Measurements from ENCODE around the gene KRTCAP2. TPM values are rescaled to one million over a fixed set of nuclear protein-coding genes. Genes with fewer than 3 reads are reported as not detected.

Gene KRTCAP2
- total RNA-seq, 6 experiments from 2014 or later, result 231 to 351 (median 285) TPM

DNA sequence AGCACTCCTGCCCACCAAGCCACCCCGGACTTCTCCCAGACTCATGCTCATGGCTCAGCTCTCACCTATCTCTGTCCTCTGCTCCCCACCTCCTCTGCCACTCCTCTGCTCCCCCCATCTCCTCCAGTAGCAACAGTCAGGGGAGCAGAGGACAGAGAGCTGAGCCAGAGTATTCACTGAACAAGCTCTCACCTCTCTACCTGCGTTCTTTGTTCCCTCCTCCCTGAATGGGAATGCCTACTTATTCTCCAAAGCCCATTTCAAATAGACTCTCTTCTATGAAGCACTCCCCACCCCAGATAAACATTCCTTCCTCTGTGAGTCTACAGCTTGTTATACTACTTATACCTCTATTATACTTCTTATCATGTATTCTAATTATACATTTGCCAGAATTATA lies 51.9 kb downstream of the KRTCAP2 start:
- Mint-ChIP-seq H3K4me1 (ENCODE audit: low read depth) (peaks cover 6% of the 10 kb centered on the region), H3K4me3 (no peak overlapping the region), H3K27me3 (ENCODE audit: insufficient read depth) (peaks cover 58% of the 10 kb centered on the region), H3K27ac (no peak overlapping the region), H3K9me3 (no peaks in the 10 kb centered on the region), H3K36me3 (ENCODE audit: low read depth) (no peaks in the 10 kb centered on the region)
- DNase-seq, result no peak
- TF ChIP-seq, protein P1, sequence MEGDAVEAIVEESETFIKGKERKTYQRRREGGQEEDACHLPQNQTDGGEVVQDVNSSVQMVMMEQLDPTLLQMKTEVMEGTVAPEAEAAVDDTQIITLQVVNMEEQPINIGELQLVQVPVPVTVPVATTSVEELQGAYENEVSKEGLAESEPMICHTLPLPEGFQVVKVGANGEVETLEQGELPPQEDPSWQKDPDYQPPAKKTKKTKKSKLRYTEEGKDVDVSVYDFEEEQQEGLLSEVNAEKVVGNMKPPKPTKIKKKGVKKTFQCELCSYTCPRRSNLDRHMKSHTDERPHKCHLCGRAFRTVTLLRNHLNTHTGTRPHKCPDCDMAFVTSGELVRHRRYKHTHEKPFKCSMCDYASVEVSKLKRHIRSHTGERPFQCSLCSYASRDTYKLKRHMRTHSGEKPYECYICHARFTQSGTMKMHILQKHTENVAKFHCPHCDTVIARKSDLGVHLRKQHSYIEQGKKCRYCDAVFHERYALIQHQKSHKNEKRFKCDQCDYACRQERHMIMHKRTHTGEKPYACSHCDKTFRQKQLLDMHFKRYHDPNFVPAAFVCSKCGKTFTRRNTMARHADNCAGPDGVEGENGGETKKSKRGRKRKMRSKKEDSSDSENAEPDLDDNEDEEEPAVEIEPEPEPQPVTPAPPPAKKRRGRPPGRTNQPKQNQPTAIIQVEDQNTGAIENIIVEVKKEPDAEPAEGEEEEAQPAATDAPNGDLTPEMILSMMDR (IDR thresholded peaks at IDR 0.05), result no peak

DNA sequence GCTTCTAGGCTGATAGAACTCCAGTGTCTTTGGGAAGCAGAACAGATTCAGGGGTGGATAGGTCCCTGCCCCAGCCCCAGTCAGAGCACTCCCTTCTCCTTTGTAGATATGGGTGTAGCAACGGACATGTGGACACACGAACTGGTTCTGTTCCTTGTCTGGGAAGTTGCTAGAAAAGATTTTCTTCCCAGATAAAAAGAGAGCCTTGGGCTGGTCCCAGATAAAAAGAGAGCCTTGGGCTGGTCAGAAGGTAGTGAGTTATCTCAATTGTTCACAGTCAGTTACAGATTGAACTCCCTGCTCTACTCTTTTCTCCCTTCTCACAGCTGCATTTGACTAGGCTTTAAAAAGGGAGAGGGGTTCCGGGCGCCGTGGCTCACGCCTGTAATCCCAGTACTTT lies 52.9 kb downstream of the KRTCAP2 start:
- H3K4me1 Mint-ChIP-seq (ENCODE audit: low read depth), result peaks cover 6% of the 10 kb centered on the region
- no peak for DNase-seq
- TF ChIP-seq, protein P1 (IDR thresholded peaks at IDR 0.05), result no peak
- no peak overlapping the region for H3K4me3 Mint-ChIP-seq
- no peaks in the 10 kb centered on the region for H3K9me3 Mint-ChIP-seq
- no peak overlapping the region for H3K27ac Mint-ChIP-seq
- H3K27me3 Mint-ChIP-seq (ENCODE audit: insufficient read depth), result peaks cover 58% of the 10 kb centered on the region
- no peaks in the 10 kb centered on the region for H3K36me3 Mint-ChIP-seq (ENCODE audit: low read depth)

Other genes with a start within 250 kb of the KRTCAP2 start
- gene PMVK, start 236.6 kb downstream of the KRTCAP2 start, total RNA-seq (2021; fragmentation: NEBNext Ultra II Directional; extraction: Animal tissue kit (Norgen Biotek cat#: 25700)), result 10 to 100 TPM; 29.1 to 33.4 (median 32.5) TPM
- 10 to 100 TPM; 26.4 to 42.5 (median 28.1) TPM for gene PBXIP1, start 217.2 kb downstream of the KRTCAP2 start, total RNA-seq (2021; fragmentation: NEBNext Ultra II Directional; extraction: Animal tissue kit (Norgen Biotek cat#: 25700))
- 10 to 100 TPM; 19.9 to 23.7 (median 21.3) TPM for gene PYGO2, start 211.5 kb downstream of the KRTCAP2 start, total RNA-seq (2021; fragmentation: NEBNext Ultra II Directional; extraction: Animal tissue kit (Norgen Biotek cat#: 25700))
- 100 to 1,000 TPM; 371 to 461 (median 401) TPM for gene SHC1, start 202.6 kb downstream of the KRTCAP2 start, total RNA-seq (2021; fragmentation: NEBNext Ultra II Directional; extraction: Animal tissue kit (Norgen Biotek cat#: 25700))
- gene CKS1B, start 198.6 kb downstream of the KRTCAP2 start, total RNA-seq (2021; fragmentation: NEBNext Ultra II Directional; extraction: Animal tissue kit (Norgen Biotek cat#: 25700)), result 100 to 1,000 TPM in 3 of 6 experiments, 10 to 100 TPM in 3; 52.7 to 111 (median 98.8) TPM
- gene FLAD1, start 190.0 kb downstream of the KRTCAP2 start, total RNA-seq (2021; fragmentation: NEBNext Ultra II Directional; extraction: Animal tissue kit (Norgen Biotek cat#: 25700)), result 10 to 100 TPM; 25.1 to 35.3 (median 29.6) TPM
- under 1 TPM in 1 of 6 experiments, not detected in 5; 0.46 TPM for gene LENEP, start 179.7 kb downstream of the KRTCAP2 start, total RNA-seq (2021; fragmentation: NEBNext Ultra II Directional; extraction: Animal tissue kit (Norgen Biotek cat#: 25700))
- 10 to 100 TPM; 31.1 to 37.1 (median 34.1) TPM for gene ZBTB7B, start 170.5 kb downstream of the KRTCAP2 start, total RNA-seq (2021; fragmentation: NEBNext Ultra II Directional; extraction: Animal tissue kit (Norgen Biotek cat#: 25700))
- under 1 TPM in 2 of 6 experiments, not detected in 4; 0.08 to 0.14 TPM for gene DCST2, start 139.5 kb downstream of the KRTCAP2 start, total RNA-seq (2021; fragmentation: NEBNext Ultra II Directional; extraction: Animal tissue kit (Norgen Biotek cat#: 25700))
- not detected for gene DCST1, start 139.5 kb downstream of the KRTCAP2 start, total RNA-seq (2021; fragmentation: NEBNext Ultra II Directional; extraction: Animal tissue kit (Norgen Biotek cat#: 25700))
- 10 to 100 TPM; 51.1 to 66.9 (median 63.7) TPM for gene ADAM15, start 122.0 kb downstream of the KRTCAP2 start, total RNA-seq (2021; fragmentation: NEBNext Ultra II Directional; extraction: Animal tissue kit (Norgen Biotek cat#: 25700))
- gene EFNA4, start 109.6 kb downstream of the KRTCAP2 start, total RNA-seq (2021; fragmentation: NEBNext Ultra II Directional; extraction: Animal tissue kit (Norgen Biotek cat#: 25700)), result 1 to 10 TPM; 3.6 to 5.6 (median 4.8) TPM
- gene EFNA3, start 94.5 kb downstream of the KRTCAP2 start, total RNA-seq (2021; fragmentation: NEBNext Ultra II Directional; extraction: Animal tissue kit (Norgen Biotek cat#: 25700)), result under 1 TPM; 0.25 to 0.87 (median 0.55) TPM
- gene EFNA1, start 45.4 kb downstream of the KRTCAP2 start, total RNA-seq (2021; fragmentation: NEBNext Ultra II Directional; extraction: Animal tissue kit (Norgen Biotek cat#: 25700)), result under 1 TPM in 1 of 6 experiments, not detected in 5; 0.19 TPM
- 10 to 100 TPM; 23.5 to 36.4 (median 29.5) TPM for gene SLC50A1, start 37.5 kb downstream of the KRTCAP2 start, total RNA-seq (2021; fragmentation: NEBNext Ultra II Directional; extraction: Animal tissue kit (Norgen Biotek cat#: 25700))
- gene DPM3, start 32.8 kb downstream of the KRTCAP2 start, total RNA-seq (2021; fragmentation: NEBNext Ultra II Directional; extraction: Animal tissue kit (Norgen Biotek cat#: 25700)), result 100 to 1,000 TPM in 1 of 6 experiments, 10 to 100 TPM in 5; 66.2 to 110 (median 86.2) TPM
- gene TRIM46, start 545 bp upstream of the KRTCAP2 start, total RNA-seq (2021; fragmentation: NEBNext Ultra II Directional; extraction: Animal tissue kit (Norgen Biotek cat#: 25700)), result 1 to 10 TPM; 5.1 to 7.1 (median 6.1) TPM
- 10 to 100 TPM; 13.9 to 20.3 (median 16.9) TPM for gene THBS3, start 34.6 kb upstream of the KRTCAP2 start, total RNA-seq (2021; fragmentation: NEBNext Ultra II Directional; extraction: Animal tissue kit (Norgen Biotek cat#: 25700))
- 10 to 100 TPM; 49.8 to 55.4 (median 51.5) TPM for gene MTX1, start 35.4 kb upstream of the KRTCAP2 start, total RNA-seq (2021; fragmentation: NEBNext Ultra II Directional; extraction: Animal tissue kit (Norgen Biotek cat#: 25700))
- 10 to 100 TPM; 53.6 to 81.3 (median 58.8) TPM for gene ENTREP3, start 82.2 kb upstream of the KRTCAP2 start, total RNA-seq (2021; fragmentation: NEBNext Ultra II Directional; extraction: Animal tissue kit (Norgen Biotek cat#: 25700))
- gene SCAMP3, start 89.1 kb upstream of the KRTCAP2 start, total RNA-seq (2021; fragmentation: NEBNext Ultra II Directional; extraction: Animal tissue kit (Norgen Biotek cat#: 25700)), result 100 to 1,000 TPM; 125 to 150 (median 135) TPM
- gene CLK2, start 100.2 kb upstream of the KRTCAP2 start, total RNA-seq (2021; fragmentation: NEBNext Ultra II Directional; extraction: Animal tissue kit (Norgen Biotek cat#: 25700)), result 10 to 100 TPM; 24.8 to 32.8 (median 30.0) TPM
- 1 to 10 TPM; 1.3 to 1.6 (median 1.5) TPM for gene HCN3, start 104.2 kb upstream of the KRTCAP2 start, total RNA-seq (2021; fragmentation: NEBNext Ultra II Directional; extraction: Animal tissue kit (Norgen Biotek cat#: 25700))
- not detected for gene PKLR, start 128.1 kb upstream of the KRTCAP2 start, total RNA-seq (2021; fragmentation: NEBNext Ultra II Directional; extraction: Animal tissue kit (Norgen Biotek cat#: 25700))
- gene FDPS, start 135.6 kb upstream of the KRTCAP2 start, total RNA-seq (2021; fragmentation: NEBNext Ultra II Directional; extraction: Animal tissue kit (Norgen Biotek cat#: 25700)), result 100 to 1,000 TPM; 117 to 147 (median 127) TPM
- 10 to 100 TPM; 26.6 to 36.0 (median 32.9) TPM for gene RUSC1, start 147.6 kb upstream of the KRTCAP2 start, total RNA-seq (2021; fragmentation: NEBNext Ultra II Directional; extraction: Animal tissue kit (Norgen Biotek cat#: 25700))

Measured in HFFc6 (cell line).